HCT116 (cell line): ENCODE results near the gene FMN1. TPM values are rescaled to one million over a fixed set of nuclear protein-coding genes. Genes with fewer than 3 reads are reported as not detected.
"Not testable (repeated sequence)": the region's sequence is repeated elsewhere in the genome, so short reads cannot be mapped to it uniquely, and the experiment has no call there.

Experiments used
- ATAC-seq: fragments of 200-7000 bp; cut with Tn5 transposase; 2 replicates; pipeline ENCODE4 v1.9.1; 2020; ENCODE audit warnings: mild to moderate bottlenecking, moderate library complexity
- BruUV-seq: library from RNA; stranded (reverse); fragments of 400-500 nt; replicated peaks from 2 replicates; lab custom pipeline; 2021; lab: Mats Ljungman, UMichigan
- CTCF ChIA-PET: fragments of 300-600 bp; sonication (Branson Sonifier 250); formaldehyde crosslinking; loops from one replicate; lab custom pipeline; 2021; ENCODE audit warnings: antibody characterized with exemption; lab: Charles Lee
- POLR2A ChIA-PET: fragments of 300-600, 350-600 bp; sonication (Branson Sonifier 250); formaldehyde crosslinking; loops from one replicate; lab custom pipeline; 2021; ENCODE audit warnings: antibody characterized with exemption; lab: Charles Lee
- RAD21 ChIA-PET, 2 experiments: fragments of 300-600 bp; sonication (Branson Sonifier 250); formaldehyde crosslinking; loops; one replicate each; lab custom pipeline; 2023; ENCODE audit warnings: low total read pairs in 2 of 2; ENCODE audit not compliant: uncharacterized antibody in 2 of 2, unreplicated experiment in 2 of 2, low non-redundant PET in 1 of 2; lab: Charles Lee
- DNase-seq: peaks from one replicate; pipeline ENCODE4 v3.0.0-alpha.2; 2010; ENCODE audit warnings: low read depth, low spot score
- H2AFZ ChIP-seq: fragments of 200-600 bp; shearing (Covaris generic), sonication (generic); 2 replicates; pipeline ENCODE4 v1.6.1; 2017; ENCODE audit warnings: low read depth, mixed run types, mixed read lengths, antibody characterized with exemption, low read length; ENCODE audit not compliant: poor library complexity, severe bottlenecking
- H3K27ac ChIP-seq: 2 replicates; pipeline ENCODE4 v1.5.1; 2012; ENCODE audit warnings: low read depth, low read length
- H3K27me3 ChIP-seq: fragments of 200-600 bp; sonication (generic); 2 replicates; pipeline ENCODE4 v1.6.1; 2016; ENCODE audit warnings: mixed run types, low read length, mixed read lengths; ENCODE audit not compliant: insufficient read depth
- H3K36me3 ChIP-seq, 2 experiments: fragments of 200-500 bp in 1 of 2; fragments of 200-600 bp in 1 of 2; sonication (Bioruptor generic) in 1 of 2; sonication (generic) in 1 of 2; 2 replicates each; pipeline versions ENCODE4 v1.5.1 to v1.6.1; 2014 to 2016; ENCODE audit warnings: low read length in 2 of 2, inconsistent platforms in 1 of 2, mixed read lengths in 1 of 2, mixed run types in 1 of 2; ENCODE audit not compliant: insufficient read depth in 2 of 2, control insufficient read depth in 1 of 2
- H3K4me1 ChIP-seq, 2 experiments: fragments of 200-600 bp in 1 of 2; sonication (generic) in 1 of 2; 2 replicates each; pipeline versions ENCODE4 v1.5.1 to v1.6.1; 2012 to 2017; ENCODE audit warnings: low read length in 2 of 2, inconsistent platforms in 1 of 2, mild to moderate bottlenecking in 1 of 2, mixed read lengths in 1 of 2, mixed run types in 1 of 2, moderate library complexity in 1 of 2; ENCODE audit not compliant: insufficient read depth in 2 of 2, control insufficient read depth in 1 of 2
- H3K4me2 ChIP-seq: fragments of 200-600 bp; sonication (generic); 2 replicates; pipeline ENCODE4 v1.6.1; 2017; ENCODE audit warnings: mixed run types, low read length, mixed read lengths
- H3K4me3 ChIP-seq, 2 experiments: fragments of 200-600 bp in 1 of 2; sonication (generic) in 1 of 2; replicated peaks in 1 of 2; 2 replicates each; pipeline ENCODE4 v1.5.1; 2011 to 2016; ENCODE audit warnings: low read length in 2 of 2, control low read depth in 1 of 2, low read depth in 1 of 2, mild to moderate bottlenecking in 1 of 2, mixed read lengths in 1 of 2, mixed run types in 1 of 2
- H3K79me2 ChIP-seq: fragments of 200-600 bp; sonication (generic); 2 replicates; pipeline ENCODE4 v1.6.1; 2017; ENCODE audit warnings: mild to moderate bottlenecking, mixed run types, low read length, moderate library complexity, mixed read lengths; ENCODE audit not compliant: insufficient read depth
- H3K9ac ChIP-seq: fragments of 200-600 bp; sonication (generic); 2 replicates; pipeline ENCODE4 v1.6.1; 2016; ENCODE audit warnings: low read length, mixed read lengths
- H3K9me2 ChIP-seq: fragments of 200-600 bp; sonication (generic), shearing (Covaris generic); 2 replicates; pipeline ENCODE4 v1.6.1; 2017; ENCODE audit warnings: mixed run types, mild to moderate bottlenecking, moderate library complexity; ENCODE audit not compliant: insufficient read depth
- H3K9me3 ChIP-seq, 2 experiments: fragments of 200-500 bp in 1 of 2; fragments of 200-600 bp in 1 of 2; sonication (Bioruptor generic) in 1 of 2; sonication (generic) in 1 of 2; 2 replicates each; pipeline ENCODE4 v1.6.1; 2014 to 2017; ENCODE audit warnings: low read length in 2 of 2, mixed read lengths in 2 of 2, inconsistent platforms in 1 of 2, low read depth in 1 of 2, mild to moderate bottlenecking in 1 of 2, mixed run types in 1 of 2, moderate library complexity in 1 of 2; ENCODE audit not compliant: control insufficient read depth in 1 of 2, insufficient read depth in 1 of 2
- H4K20me1 ChIP-seq: fragments of 200-600 bp; sonication (generic), shearing (Covaris generic); 2 replicates; pipeline ENCODE4 v1.6.1; 2017; ENCODE audit warnings: mixed run types, mild to moderate bottlenecking, moderate library complexity; ENCODE audit not compliant: insufficient read depth
- ATF3 ChIP-seq: IDR thresholded peaks from 2 replicates; pipeline ENCODE4 v1.6.1; 2012
- CEBPB ChIP-seq: IDR thresholded peaks from 2 replicates; pipeline ENCODE4 v1.6.1; 2012; ENCODE audit warnings: low read depth
- EZH2 ChIP-seq: fragments of 200-600 bp; sonication (generic); IDR thresholded peaks from 2 replicates; pipeline ENCODE4 v1.6.1; 2017; ENCODE audit warnings: antibody characterized with exemption, mixed run types
- EZH2phosphoT487 ChIP-seq: fragments of 200-600 bp; IDR thresholded peaks from 2 replicates; pipeline ENCODE4 v1.6.1; 2018; ENCODE audit warnings: antibody characterized with exemption, borderline replicate concordance
- FOSL1 ChIP-seq: IDR thresholded peaks from 2 replicates; pipeline ENCODE4 v1.6.1; 2012; ENCODE audit warnings: low read depth
- JUND ChIP-seq: IDR thresholded peaks from 2 replicates; pipeline ENCODE4 v1.6.1; 2012
- MAX ChIP-seq: IDR thresholded peaks from 2 replicates; pipeline ENCODE4 v1.6.1; 2012
- POLR2AphosphoS5 ChIP-seq: IDR thresholded peaks from 2 replicates; pipeline ENCODE4 v1.6.1; 2011; ENCODE audit warnings: mild to moderate bottlenecking, low read depth, low read length, moderate library complexity
- RAD21 ChIP-seq: IDR thresholded peaks from 2 replicates; pipeline ENCODE4 v1.6.1; 2012; ENCODE audit warnings: low read depth, mild to moderate bottlenecking
- REST ChIP-seq: IDR thresholded peaks from 2 replicates; pipeline ENCODE4 v1.6.1; 2012; ENCODE audit warnings: low read depth
- SIN3A ChIP-seq: IDR thresholded peaks from 2 replicates; pipeline ENCODE4 v1.6.1; 2012; ENCODE audit warnings: low read depth
- SP1 ChIP-seq: IDR thresholded peaks from 2 replicates; pipeline ENCODE4 v1.6.1; 2012; ENCODE audit warnings: low read depth
- SRF ChIP-seq: IDR thresholded peaks from 2 replicates; pipeline ENCODE4 v1.6.1; 2012; ENCODE audit warnings: low read depth
- YY1 ChIP-seq: IDR thresholded peaks from 2 replicates; pipeline ENCODE4 v1.6.1; 2011; ENCODE audit warnings: low read length, low read depth, moderate library complexity, mild to moderate bottlenecking; ENCODE audit not compliant: insufficient replicate concordance; ENCODE audit errors: extremely low read depth
- ZBTB33 ChIP-seq: IDR thresholded peaks from 2 replicates; pipeline ENCODE4 v1.6.1; 2011; ENCODE audit warnings: mild to moderate bottlenecking, low read length, moderate library complexity; ENCODE audit not compliant: insufficient replicate concordance; ENCODE audit errors: extremely low read depth
- ZFX ChIP-seq: fragments of 450-650 bp; IDR thresholded peaks from 2 replicates; pipeline ENCODE4 v1.6.1; 2017
- intact Hi-C: fragments of 100-400 bp; cut with micrococcal nuclease; formaldehyde crosslinking; loops from 2 replicates; pipeline ENCODE4 v1.10.0; 2022
- total RNA-seq: library from RNA; stranded (reverse); gene quantifications from one replicate; pipeline ENCODE4 v1.2.1, GENCODE V29; 2021; ENCODE audit not compliant: unreplicated experiment

FMN1 gene
- total RNA-seq, 1 experiment from 2014 or later, result 0.39 TPM

GRCh38 chr15:33069903-33070302 is 124.6 kb downstream of the FMN1 start:
- H3K36me3 ChIP-seq, H3K27me3 ChIP-seq, intact Hi-C loops, RAD21 ChIA-PET, CTCF ChIA-PET, H3K4me3 ChIP-seq, H3K9ac ChIP-seq, H3K27ac ChIP-seq, H3K9me2 ChIP-seq, H3K9me3 ChIP-seq, H3K79me2 ChIP-seq, H3K4me2 ChIP-seq, ATAC-seq, DNase-seq, POLR2A ChIA-PET, H4K20me1 ChIP-seq, BruUV-seq, H2AFZ ChIP-seq: not testable (repeated sequence)
- peaks cover 9 to 18% of the 10 kb centered on the region in 2 experiments; a peak in 3 of 4 replicates for H3K4me1 ChIP-seq

GRCh38 chr15:33069161-33069560 is 125.4 kb downstream of the FMN1 start:
- BruUV-seq, result no TSS peak
- H3K27me3 ChIP-seq, result no peaks in the 10 kb centered on the region
- no peak overlapping the region for H2AFZ ChIP-seq
- RAD21 ChIA-PET, result no interaction called here
- intact Hi-C loops, result no loop called here
- TF ChIP-seq ZBTB33 (no peak), MAX (no peak), POLR2AphosphoS5 (no peak), ATF3 (no peak), SRF (no peak), EZH2 (no peak), RAD21 (no peak), JUND (no peak), CEBPB (no peak), EZH2phosphoT487 (no peak), ZFX (no peak), SIN3A (no peak), YY1 (no peak), REST (no peak), SP1 (no peak), FOSL1 (no peak)
- TF ChIP-seq, all 23 proteins: peak for 0
- no peak overlapping the region for H3K4me2 ChIP-seq
- no peaks in the 10 kb centered on the region for H3K9me3 ChIP-seq
- ChIA-PET CTCF (interaction anchor here (0.8 kb wide), 1 partner anchor 17 kb away, joined by 3 read pairs; no protein-coding TSS in a partner anchor), POLR2A (no interaction called here)
- H3K79me2 ChIP-seq, result no peaks in the 10 kb centered on the region
- no peaks in the 10 kb centered on the region for H3K36me3 ChIP-seq
- H3K27ac ChIP-seq, result no peak overlapping the region
- no peak overlapping the region for H3K4me3 ChIP-seq
- no peaks in the 10 kb centered on the region for H3K9me2 ChIP-seq
- no peak overlapping the region for H3K9ac ChIP-seq
- no peak for ATAC-seq
- peaks cover 9 to 18% of the 10 kb centered on the region in 2 experiments; a peak in 3 of 4 replicates for H3K4me1 ChIP-seq
- no peak for DNase-seq
- H4K20me1 ChIP-seq, result no peaks in the 10 kb centered on the region
